Astrocyte of the spinal cord (primary cell): Measurements from ENCODE around the gene HS3ST2.
"Not testable (repeated sequence)": the region's sequence is repeated elsewhere in the genome, so short reads cannot be mapped to it uniquely, and the experiment has no call there.

Source experiments
- DNase-seq: peaks from one replicate; pipeline ENCODE4 v3.0.0; 2011; ENCODE audit warnings: low read depth, low spot score
- H3K4me3 ChIP-seq: 2 replicates; pipeline ENCODE4 v1.5.1; 2011; ENCODE audit warnings: low read depth, mild to moderate bottlenecking, low read length, moderate library complexity
- CTCF ChIP-seq: IDR thresholded peaks from 2 replicates; pipeline ENCODE4 v1.5.1; 2012; ENCODE audit warnings: low read depth, mild to moderate bottlenecking, low read length, inconsistent platforms
- in situ Hi-C: cut with HindIII; loops from 2 replicates; pipeline ENCODE4 v1.10.0; 2017; ENCODE audit warnings: low sequenced_read_pairs

Gene HS3ST2

GRCh38 chr16:22934786-22935185, 120.8 kb downstream of the HS3ST2 start:
- no peak overlapping the region for H3K4me3 ChIP-seq
- TF ChIP-seq CTCF, result no peak
- in situ Hi-C loops, result no loop called here
- no peak for DNase-seq

GRCh38 chr16:22937169-22937568, 123.2 kb downstream of the HS3ST2 start:
- no peak for DNase-seq
- no peak for TF ChIP-seq CTCF
- in situ Hi-C loops, result no loop called here
- H3K4me3 ChIP-seq, result no peak overlapping the region

- H3K4me3 ChIP-seq, result no peak overlapping the region
- no peak for DNase-seq
- in situ Hi-C loops, result no loop called here
- TF ChIP-seq CTCF, result no peak
Measured at GRCh38 chr16:22938647-22939046, 124.7 kb downstream of the HS3ST2 start.

GRCh38 chr16:22939744-22940363, 125.9 kb downstream of the HS3ST2 start:
- in situ Hi-C loops, DNase-seq, H3K4me3 ChIP-seq: not testable (repeated sequence)

- no peak overlapping the region for H3K4me3 ChIP-seq
- TF ChIP-seq CTCF, result no peak
- in situ Hi-C loops, result no loop called here
- DNase-seq, result no peak
Measured at GRCh38 chr16:22941970-22942501, 128.1 kb downstream of the HS3ST2 start.

GRCh38 chr16:22942811-22943210, 128.8 kb downstream of the HS3ST2 start:
- DNase-seq, result no peak
- H3K4me3 ChIP-seq, result no peak overlapping the region
- no peak for TF ChIP-seq CTCF
- in situ Hi-C loops, result no loop called here

GRCh38 chr16:22945361-22945760, 131.4 kb downstream of the HS3ST2 start:
- DNase-seq, result no peak
- H3K4me3 ChIP-seq, result no peak overlapping the region
- in situ Hi-C loops, result no loop called here
- no peak for TF ChIP-seq CTCF
